Lower leg skin (tissue), 3 donors: ENCODE data around the gene HPSE.

Experiments used
- CTCF ChIP-seq, 3 donors: fragments of 450-650 bp; IDR thresholded peaks; one replicate each; pipeline ENCODE4 v1.5.1; 2016; ENCODE audit warnings: antibody characterized with exemption in 3 of 3, mild to moderate bottlenecking in 3 of 3, moderate library complexity in 2 of 3
- POLR2A ChIP-seq, 2 donors: fragments of 450-650 bp; IDR thresholded peaks; one replicate each; pipeline ENCODE4 v1.6.1; 2016 to 2017; ENCODE audit warnings: antibody characterized with exemption in 2 of 2, mild to moderate bottlenecking in 1 of 2, moderate library complexity in 1 of 2

- TF ChIP-seq POLR2A (IDR thresholded peaks at IDR 0.05) (no peak), CTCF (IDR thresholded peaks at IDR 0.05) (no peak)
Measured at GRCh38 chr4:83342476-83342875, 7.8 kb upstream of the HPSE start.
